Medulla oblongata (tissue), 1 donor: ENCODE data around the gene CRTC3.
"Not testable (repeated sequence)": the region's sequence is repeated elsewhere in the genome, so short reads cannot be mapped to it uniquely, and the experiment has no call there.

Experiments used
- DNase-seq: peaks from one replicate; pipeline ENCODE4 v3.0.0-alpha.2; 2015; ENCODE audit errors: extremely low spot score

CRTC3 gene

DNA sequence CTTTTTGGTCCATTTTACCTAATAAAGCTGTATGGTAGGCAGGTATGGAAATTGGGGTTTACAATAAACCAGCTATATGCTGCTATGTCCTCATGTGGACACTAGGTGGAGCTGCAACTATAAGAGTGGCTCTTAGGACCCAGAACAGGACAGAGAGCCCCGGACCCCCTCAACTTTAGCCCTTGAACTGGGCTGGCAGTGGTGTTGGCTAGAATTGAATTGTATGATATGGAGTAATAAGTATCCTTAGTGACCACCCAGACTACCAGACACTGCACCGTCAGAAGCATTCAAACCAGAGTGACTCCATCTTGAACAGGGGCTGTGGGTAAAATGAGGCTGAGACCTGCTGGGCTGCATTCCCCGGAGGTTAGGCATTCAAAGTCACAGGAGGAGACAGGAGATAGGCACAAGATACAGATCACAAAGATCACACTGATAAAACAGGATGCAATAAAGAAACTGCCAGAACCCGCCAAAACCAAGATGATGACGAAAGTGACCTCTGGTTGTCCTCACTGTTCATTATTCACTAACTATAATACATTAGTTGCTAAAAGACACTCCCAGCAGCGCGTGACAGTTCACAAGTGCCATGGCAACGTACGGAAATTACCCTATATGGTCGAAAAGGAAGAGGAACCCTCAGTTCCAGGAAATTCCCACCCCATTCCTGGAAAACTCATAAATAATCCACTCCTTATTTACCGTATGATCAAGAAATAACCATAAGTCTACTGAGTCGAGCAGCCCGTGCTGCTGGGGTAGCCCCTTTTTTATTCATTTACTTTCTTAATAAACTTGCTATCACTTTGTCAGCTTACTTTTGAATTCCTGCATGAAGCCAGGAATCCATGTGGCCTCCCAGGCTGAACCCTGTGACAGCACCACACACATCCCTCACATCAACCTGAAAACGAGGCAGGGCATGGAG lies 118.7 kb downstream of the CRTC3 start:
- peak; percentile 83 for DNase-seq

DNA sequence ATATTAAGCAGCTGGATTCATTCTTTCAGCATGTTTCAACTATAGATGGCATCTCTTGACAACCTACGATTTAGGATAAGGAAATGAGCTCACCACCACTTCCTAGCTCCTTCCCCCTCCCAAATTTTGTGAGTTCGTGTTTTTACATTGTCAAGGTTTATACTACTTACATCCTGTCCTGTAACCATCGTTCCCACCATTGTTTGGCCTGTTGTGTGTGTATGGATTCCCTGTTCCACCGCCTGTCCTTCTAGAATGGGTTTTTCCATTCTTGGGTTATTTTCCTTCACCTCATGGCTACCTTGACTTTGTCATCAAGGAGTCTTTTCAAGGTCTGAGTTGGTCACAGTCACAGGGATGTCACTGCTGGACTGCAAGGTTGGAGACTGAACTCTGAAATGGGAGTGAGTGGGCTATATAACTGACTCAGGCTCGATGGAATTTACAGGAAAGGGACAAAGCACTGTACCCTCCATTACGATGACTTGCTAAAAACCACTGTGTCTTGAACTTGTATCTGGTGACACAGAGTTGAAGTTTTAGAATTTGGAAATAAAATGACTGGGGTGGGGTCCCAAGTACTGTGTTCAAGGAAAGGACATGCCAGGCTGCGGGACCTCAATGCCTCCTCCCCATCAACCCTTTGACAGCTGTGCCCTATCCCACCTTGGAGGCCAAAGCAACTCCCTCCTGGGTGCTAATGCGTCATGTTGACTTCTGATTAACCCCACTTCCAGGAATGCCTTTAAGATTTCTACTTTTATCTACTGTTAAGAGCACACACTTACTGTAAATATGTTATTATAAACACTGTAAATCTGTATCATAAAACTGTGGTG lies 120.6 kb downstream of the CRTC3 start:
- DNase-seq, result no peak

- DNase-seq, result no peak
These were observed 121.4 kb downstream of the CRTC3 start for GRCh38 chr15:90650956-90651689.

- no peak for DNase-seq
These were observed 124.8 kb downstream of the CRTC3 start for GRCh38 chr15:90654233-90655136.

DNA sequence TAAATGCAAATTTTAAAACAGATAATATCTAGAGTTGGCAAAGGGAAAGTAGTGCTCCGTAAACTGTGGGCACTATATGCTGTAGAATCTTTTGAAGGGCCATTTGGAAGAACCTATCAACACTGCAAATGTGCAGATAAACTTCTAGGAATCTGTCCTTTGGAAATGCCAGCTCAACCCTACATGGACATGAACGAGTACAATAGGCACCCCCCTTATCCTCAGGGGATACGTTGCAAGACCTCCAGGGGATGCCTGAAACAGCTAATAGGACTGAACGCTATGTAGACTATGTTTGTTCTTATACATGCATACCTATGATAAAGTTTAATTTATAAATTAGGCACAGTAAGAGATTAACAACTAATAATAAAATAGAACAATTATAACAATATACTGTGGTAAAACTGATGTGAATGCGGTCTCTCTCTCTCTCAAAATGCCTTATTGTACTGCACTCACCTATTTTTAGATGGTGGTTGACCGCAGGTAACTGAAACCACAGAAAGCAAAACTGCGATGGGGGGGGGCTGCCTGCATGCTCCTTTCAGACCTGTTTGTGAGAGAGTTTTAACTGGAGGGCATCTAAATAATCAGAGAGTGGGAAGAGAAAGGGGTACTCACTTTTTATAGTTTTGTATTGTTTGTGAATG lies 127.9 kb downstream of the CRTC3 start:
- not testable (repeated sequence) for DNase-seq

GRCh38 chr15:90659481-90659880 lies 129.8 kb downstream of the CRTC3 start:
- DNase-seq, result no peak

- DNase-seq, result peak; percentile 34
These were observed 130.7 kb downstream of the CRTC3 start for GRCh38 chr15:90660195-90660998.

DNA sequence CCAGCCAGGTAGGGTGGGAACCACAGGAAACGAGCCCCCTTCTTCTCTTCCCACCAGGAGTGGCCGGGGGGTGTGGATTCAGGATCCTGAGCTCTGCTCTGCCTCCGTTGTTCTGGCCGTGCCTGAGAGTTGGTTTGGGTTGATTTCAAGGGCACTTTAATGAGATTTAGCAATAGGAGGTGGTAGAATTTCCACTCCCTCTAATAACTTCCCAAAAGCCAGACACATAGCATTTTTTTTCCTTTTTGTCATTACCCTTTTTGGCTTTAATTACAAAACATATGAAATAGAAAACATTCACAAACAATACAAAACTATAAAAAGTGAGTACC lies 131.2 kb downstream of the CRTC3 start:
- DNase-seq, result not testable (repeated sequence)

GRCh38 chr15:90664081-90664461 lies 134.3 kb downstream of the CRTC3 start:
- not testable (repeated sequence) for DNase-seq

DNA sequence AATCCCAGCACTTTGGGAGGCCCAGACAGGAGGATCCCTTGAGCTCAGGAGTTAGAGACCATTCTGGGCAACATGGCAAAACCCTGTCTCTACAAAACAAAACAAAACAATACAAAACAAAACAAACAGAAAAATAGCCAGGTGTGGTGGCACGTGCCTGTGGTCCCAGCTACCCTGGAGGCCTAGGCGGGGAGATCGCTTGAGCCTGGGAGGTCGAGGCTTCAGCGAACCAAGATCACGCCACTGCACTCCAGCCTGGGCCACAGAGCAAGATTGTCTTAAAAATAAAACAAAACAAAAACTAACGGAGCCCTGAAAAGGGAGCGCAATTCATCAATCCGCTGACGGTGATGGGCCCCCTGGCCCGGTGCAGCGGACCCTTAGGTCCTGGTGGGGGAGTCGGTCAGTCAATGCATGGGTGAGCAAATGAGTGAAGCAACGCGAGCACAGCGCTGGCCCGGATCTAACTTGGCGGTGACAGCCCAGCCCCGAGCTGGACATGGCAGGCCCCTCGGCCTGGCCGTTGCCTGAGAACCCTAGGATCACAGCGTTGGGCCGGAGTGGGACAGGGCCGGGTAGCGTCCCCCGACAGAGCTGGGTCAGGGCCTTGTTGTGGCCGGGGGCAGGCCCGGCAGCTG lies 135.0 kb downstream of the CRTC3 start:
- peak; percentile 21 for DNase-seq

DNA sequence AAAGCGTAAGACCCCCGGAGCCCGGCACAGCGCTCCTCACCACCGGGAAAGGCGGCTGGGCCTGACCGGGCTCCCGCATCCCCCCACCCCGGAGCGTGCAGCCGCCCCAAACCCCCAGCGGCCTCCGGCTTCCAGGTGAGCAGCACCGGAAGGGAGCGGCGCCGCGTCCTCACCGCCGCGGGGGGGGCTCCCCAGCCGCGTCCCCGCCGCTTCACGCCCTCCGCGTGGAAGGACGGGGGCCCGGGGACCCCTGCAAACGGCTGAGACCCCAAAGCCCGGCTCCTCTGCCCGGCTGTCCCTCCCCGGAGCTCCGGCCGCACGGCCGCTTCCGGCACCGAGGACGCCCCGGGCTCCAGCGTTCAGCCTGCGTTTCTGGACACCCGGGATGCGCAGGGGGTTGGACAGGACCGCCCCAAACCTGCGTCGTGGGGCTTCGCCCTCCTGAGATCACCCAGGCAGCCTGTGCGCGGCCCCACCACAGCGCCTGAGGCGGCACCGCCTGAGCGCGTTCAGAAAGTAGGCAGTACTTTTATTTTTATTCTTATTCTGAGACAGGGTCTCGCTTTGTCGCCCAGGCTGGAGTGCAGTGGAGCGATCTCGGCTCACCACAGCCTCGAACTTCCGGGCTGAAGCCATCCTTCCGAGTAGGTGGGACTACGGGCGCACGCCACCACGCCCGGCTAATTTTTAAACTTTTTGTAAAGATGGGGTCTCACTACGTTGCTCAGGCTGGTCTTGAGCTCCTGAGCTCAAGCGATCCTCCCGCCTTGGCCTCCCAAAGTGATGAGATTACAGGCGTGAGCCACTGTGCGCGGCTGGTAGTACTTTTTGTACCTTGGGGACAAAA lies 135.8 kb downstream of the CRTC3 start:
- DNase-seq, result peak; percentile 21

GRCh38 chr15:90666135-90666909 lies 136.6 kb downstream of the CRTC3 start:
- no peak for DNase-seq

DNA sequence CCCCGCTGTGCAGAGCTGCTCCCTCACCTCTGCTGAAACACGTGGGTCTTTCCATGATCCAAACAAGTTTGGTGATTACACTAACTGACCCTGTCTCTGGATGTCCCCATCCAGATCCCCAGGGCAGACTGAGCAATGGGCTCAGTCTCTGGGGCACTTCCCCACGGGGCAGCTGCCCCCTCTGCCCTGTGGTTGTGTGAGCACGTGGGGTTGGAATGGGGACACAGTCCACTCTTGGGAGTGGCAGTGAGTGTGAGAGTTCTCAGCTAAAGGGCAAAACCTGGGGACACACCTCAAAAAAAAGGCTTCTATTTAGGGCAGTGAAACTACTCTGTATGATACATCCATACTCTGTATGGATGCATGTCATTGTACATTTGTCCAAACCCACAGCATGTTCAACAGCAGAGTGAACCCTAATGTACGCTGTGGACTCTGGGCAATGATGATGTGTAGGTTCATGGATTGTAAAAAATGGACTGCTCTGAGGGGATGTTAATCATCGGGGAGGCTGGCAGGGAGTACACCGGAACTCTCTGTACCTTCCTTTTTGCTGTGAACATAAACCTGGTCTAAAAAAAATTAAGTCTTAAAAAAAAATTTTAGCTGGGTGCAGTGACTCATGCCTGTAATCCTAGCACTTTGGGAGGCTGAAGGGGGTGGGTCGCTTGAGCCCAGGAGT lies 137.5 kb downstream of the CRTC3 start:
- no peak for DNase-seq

DNA sequence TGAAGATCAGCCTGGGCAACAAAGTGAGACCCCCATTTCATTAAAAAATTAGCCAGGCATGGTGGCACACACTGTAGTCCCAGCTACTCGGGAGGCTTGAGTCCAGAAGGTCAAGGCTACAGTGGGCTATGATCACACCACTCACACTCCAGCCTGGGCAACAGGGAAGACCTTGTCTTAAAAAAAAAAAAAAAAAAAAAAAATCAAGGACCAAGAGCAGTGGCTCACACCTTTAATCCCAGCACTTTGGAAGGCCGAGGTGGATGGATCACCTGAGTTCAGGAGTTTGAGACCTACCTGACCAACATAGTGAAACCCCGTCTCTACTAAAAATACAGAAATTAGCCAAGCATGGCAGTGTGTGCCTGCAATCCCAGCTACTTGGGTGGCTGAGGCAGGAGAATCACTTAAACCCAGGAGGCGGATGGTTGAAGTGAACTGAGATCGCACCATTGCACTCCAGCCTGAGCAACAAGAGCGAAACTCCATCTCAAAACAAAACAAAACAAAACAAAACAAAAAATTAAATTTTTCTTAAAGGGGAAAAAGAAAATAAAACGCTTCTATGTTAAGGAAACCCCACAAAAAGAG lies 138.1 kb downstream of the CRTC3 start:
- not testable (repeated sequence) for DNase-seq

- DNase-seq, result not testable (repeated sequence)
These were observed 140.9 kb downstream of the CRTC3 start for GRCh38 chr15:90670631-90671030.

DNA sequence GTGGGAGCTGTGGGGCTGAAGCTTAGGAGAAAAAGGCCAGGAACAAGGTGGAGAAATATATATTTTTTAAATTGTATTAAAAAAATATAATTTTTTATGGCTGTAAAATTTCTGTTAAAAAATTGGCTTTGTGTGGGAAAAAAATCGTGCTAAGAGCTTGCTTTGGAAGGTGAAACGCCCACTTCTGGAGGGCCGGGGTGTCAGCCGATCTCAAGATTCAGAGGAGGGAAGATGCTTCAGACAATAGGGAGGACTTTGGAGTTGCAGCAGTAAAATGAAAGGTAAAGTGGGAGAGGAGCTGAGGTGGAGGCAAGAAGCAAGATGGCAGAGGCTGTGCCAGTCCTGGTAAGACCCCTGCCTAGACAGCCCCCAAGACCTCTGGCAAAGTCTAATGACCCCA lies 141.5 kb downstream of the CRTC3 start:
- DNase-seq, result no peak
